GM13977 (cell line): ENCODE measurements around the gene IQSEC2.

Source experiments
- DNase-seq: peaks from one replicate; pipeline ENCODE4 v3.0.0; 2012; ENCODE audit warnings: low spot score
- in situ Hi-C: fragments of 300-500 bp; cut with MboI; formaldehyde crosslinking; loops from one replicate; pipeline ENCODE4 v1.12.0; 2022; ENCODE audit warnings: low sequenced_read_pairs, low pct_unique_long_range_greater_than_20kb, mixed read lengths, inconsistent platforms; ENCODE audit not compliant: unreplicated experiment
- TF ChIP-seq, protein P1 (sequence below): IDR thresholded peaks from 2 replicates; pipeline ENCODE4 v1.5.1; 2012; ENCODE audit warnings: mild to moderate bottlenecking, control low read depth; ENCODE audit not compliant: insufficient read depth; ENCODE audit errors: extremely low read depth, missing control alignments

Gene IQSEC2

DNA sequence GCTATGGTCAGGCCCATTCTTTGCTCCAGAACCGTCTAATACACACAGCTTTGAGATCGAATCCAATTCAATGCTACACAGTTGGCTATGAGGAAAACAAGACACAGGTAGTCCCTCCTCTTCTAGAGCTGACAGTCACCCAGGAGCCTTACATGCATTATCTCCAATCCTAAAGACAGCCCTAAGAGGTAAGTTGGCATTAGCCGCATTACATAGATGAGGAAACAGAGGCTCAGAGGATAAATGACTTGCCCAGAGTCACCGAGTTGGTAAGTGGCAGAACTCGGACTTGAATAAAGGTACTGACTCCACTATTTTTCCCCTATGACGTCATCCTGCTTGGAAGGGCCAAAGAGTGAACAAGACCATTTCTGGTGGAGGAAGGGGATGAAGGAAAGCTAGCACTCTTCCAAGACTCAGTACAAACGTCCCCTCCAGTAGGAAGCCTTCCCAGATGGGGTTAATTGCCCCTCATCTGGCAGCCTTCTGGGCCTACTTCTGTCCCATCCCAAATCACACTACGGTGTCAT lies 8.5 kb downstream of the IQSEC2 start:
- TF ChIP-seq, protein P1, sequence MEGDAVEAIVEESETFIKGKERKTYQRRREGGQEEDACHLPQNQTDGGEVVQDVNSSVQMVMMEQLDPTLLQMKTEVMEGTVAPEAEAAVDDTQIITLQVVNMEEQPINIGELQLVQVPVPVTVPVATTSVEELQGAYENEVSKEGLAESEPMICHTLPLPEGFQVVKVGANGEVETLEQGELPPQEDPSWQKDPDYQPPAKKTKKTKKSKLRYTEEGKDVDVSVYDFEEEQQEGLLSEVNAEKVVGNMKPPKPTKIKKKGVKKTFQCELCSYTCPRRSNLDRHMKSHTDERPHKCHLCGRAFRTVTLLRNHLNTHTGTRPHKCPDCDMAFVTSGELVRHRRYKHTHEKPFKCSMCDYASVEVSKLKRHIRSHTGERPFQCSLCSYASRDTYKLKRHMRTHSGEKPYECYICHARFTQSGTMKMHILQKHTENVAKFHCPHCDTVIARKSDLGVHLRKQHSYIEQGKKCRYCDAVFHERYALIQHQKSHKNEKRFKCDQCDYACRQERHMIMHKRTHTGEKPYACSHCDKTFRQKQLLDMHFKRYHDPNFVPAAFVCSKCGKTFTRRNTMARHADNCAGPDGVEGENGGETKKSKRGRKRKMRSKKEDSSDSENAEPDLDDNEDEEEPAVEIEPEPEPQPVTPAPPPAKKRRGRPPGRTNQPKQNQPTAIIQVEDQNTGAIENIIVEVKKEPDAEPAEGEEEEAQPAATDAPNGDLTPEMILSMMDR: no peak
- in situ Hi-C loops: no loop called here
- DNase-seq: no peak

DNA sequence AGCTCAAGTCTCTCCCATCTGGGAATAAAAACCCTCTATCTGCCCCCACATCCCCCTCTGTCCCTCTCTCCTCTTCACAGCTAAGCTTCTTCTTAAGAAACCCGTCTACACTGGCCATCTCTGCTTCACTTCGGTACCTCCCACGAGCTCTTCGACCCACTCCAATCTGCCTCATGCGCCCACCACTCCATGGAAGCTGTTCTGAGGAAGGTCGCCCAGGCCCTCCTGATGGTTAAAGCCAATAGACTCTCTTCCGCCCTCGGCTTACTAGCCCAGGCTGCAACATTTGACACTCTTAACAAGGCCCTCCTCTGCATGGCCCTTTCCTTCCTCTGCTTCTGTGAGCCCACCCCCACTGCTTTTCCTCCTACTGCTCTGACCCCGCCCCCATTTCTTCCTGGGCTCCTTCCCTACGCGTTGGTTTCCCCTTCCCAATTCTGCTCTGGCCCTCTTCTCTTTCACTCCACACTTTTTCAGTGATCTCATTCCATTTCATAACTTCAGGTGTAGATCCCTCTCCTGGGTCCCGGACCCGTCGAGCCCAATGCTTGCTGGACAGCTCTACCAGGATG lies 11.8 kb downstream of the IQSEC2 start:
- in situ Hi-C loops: no loop called here
- no peak for DNase-seq
- TF ChIP-seq, protein P1: no peak

DNA sequence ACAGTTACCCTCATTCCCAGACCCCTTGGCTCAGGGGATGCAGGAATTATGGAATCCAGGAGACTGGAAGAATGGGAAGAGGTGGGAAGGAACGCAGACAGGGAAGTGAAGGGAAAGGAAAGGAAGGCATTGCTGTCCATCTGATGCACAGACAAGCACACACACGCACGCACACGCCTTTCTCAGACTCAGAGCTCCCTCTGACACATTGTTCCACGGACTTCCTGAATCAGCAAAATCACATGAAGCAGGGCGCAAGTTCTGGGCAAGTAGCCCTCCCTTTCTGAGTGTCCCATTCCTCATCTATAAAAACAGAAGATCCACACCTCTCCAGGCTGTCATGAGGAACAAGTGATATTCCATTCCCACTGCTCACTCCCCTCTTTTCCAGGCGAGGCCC lies 13.2 kb downstream of the IQSEC2 start:
- DNase-seq: no peak
- in situ Hi-C loops: no loop called here
- TF ChIP-seq, protein P1: no peak

DNA sequence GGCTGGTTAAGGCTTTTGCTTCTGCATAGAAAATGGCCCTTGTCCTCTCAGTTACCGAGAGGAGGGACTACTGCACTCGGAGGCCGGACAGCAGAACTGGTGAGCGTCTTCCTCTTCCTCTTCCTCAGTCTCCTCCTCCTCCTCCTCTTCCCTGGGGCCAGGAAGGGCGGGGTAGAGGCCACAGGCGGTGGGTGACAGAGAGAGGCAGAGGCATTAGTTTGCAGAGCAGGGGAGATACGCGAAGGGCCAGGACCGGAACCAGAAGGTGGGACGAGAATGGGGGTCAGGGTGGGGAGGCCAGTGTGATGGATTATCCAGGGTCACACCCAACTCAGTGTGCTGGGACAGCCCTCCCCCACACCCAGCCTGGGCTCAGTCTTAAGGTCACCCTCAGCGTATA lies 14.5 kb downstream of the IQSEC2 start:
- DNase-seq: no peak
- TF ChIP-seq, protein P1: no peak
- in situ Hi-C loops: no loop called here

DNA sequence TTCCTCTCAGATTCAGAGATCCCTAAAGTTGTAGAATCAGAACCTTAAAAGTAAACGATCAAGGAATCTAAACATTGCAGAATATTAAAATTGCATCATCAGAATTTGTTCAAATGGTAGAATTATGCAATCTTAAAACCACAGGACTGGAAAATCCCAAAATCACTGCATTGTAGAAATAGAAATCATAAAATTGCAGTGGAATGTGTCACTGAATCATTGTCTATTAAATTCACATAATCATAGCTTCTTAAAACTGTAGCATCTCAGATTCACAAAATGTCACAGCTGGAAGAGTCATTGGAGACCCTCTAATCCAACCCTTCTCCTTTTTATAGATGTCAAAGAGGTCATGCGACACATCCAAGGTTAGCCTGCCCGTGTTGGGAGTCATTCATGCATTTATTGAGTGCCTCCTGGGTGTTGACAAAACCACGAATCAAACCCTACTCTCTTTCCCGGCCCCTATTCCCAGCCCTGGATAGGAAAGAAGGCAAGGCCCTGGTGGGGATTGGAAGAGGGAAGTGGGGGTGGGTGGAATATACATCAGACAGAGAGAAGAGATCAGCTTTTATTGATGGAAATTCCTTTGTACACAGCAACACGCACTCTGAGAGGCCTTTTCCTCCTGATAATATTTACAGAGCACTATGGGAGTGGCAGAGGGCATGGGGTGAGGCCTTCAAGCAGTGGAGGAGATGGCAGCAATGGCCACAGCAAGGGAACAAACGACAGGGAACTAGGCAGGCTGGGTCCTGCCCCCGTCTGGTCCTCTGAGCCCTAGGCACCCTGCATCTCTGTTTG lies 15.4 kb downstream of the IQSEC2 start:
- no peak for DNase-seq
- TF ChIP-seq, protein P1: no peak
- in situ Hi-C loops: no loop called here

DNA sequence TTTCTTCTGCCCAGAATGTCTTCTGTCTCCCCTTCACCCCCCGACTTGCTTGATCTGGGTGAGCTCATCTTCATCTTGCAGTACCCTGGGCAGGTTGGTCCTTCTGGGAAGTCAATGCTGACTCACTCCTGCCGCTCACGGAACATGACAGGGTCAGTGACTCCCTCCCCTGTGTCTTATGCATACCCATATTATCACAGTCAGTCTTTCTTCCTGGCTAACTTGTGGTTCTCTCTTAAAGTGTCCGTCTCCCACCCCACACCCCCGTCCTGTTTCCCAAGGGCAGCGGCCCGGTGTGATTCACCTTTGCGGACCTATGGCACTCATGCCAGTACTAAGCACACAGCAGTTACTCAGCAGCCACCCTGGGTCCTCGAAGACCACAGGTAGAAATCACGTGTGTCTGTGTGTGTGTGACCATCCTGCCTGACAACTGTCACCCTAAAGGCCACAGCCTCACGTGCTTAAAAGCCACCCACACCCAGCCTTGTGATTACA lies 17.7 kb downstream of the IQSEC2 start:
- in situ Hi-C loops: no loop called here
- DNase-seq: no peak
- TF ChIP-seq, protein P1: no peak
